Activated CD8-positive, alpha-beta T cell treated with anti-CD3 and anti-CD28 coated beads for 36 hours (primary cell): Measurements from ENCODE around the gene CLASRP. TPM values are rescaled to one million over a fixed set of nuclear protein-coding genes. Genes with fewer than 3 reads are reported as not detected.
A peak's percentile ranks its signal among the peaks of the same experiment; 100 is the strongest.

Source experiments
- ATAC-seq: fragments of 200-7000 bp; cut with Tn5 transposase; one replicate; pipeline ENCODE4 v1.10.0; 2021; ENCODE audit warnings: mild to moderate bottlenecking, moderate library complexity
- CTCF ChIA-PET: fragments of 350-600 bp; sonication (Branson Sonifier 250); formaldehyde crosslinking; loops from one replicate; lab custom pipeline; 2021; ENCODE audit warnings: antibody characterized with exemption; lab: Charles Lee
- POLR2A ChIA-PET: fragments of 350-600 bp; sonication (Branson Sonifier 250); formaldehyde crosslinking; loops from one replicate; lab custom pipeline; 2021; ENCODE audit warnings: antibody characterized with exemption; lab: Charles Lee
- DNase-seq: peaks from one replicate; pipeline ENCODE4 v3.0.0-alpha.2; 2020
- H3K27ac Mint-ChIP-seq: one replicate; pipeline ENCODE4 v1.8.0; 2021; ENCODE audit warnings: mild to moderate bottlenecking, mixed read lengths
- H3K27me3 Mint-ChIP-seq: one replicate; pipeline ENCODE4 v1.8.0; 2021; ENCODE audit warnings: mixed read lengths
- H3K36me3 Mint-ChIP-seq: one replicate; pipeline ENCODE4 v1.8.0; 2021; ENCODE audit warnings: low read depth, mixed read lengths
- H3K4me1 Mint-ChIP-seq: one replicate; pipeline ENCODE4 v1.8.0; 2021; ENCODE audit warnings: low read depth, mixed read lengths
- H3K4me3 Mint-ChIP-seq: one replicate; pipeline ENCODE4 v1.8.0; 2021; ENCODE audit warnings: mild to moderate bottlenecking, moderate library complexity, mixed read lengths
- H3K9me3 Mint-ChIP-seq: one replicate; pipeline ENCODE4 v1.8.0; 2021; ENCODE audit warnings: mixed read lengths
- intact Hi-C: fragments of 100-400 bp; cut with micrococcal nuclease; formaldehyde crosslinking; loops from one replicate; pipeline ENCODE4 v1.10.0; 2022
- total RNA-seq, 2 experiments: library from RNA; stranded (reverse); gene quantifications; one replicate each; pipeline ENCODE4 v1.2.3, GENCODE V29; 2021
- TF ChIP-seq, protein P1 (sequence below): fragments of 200-600 bp; IDR thresholded peaks from one replicate; pipeline ENCODE4 v1.8.0; 2022; ENCODE audit warnings: antibody characterized with exemption, mild to moderate bottlenecking

Gene CLASRP
- total RNA-seq, 2 experiments from 2014 or later, result 72.7 to 80.5 TPM

DNA sequence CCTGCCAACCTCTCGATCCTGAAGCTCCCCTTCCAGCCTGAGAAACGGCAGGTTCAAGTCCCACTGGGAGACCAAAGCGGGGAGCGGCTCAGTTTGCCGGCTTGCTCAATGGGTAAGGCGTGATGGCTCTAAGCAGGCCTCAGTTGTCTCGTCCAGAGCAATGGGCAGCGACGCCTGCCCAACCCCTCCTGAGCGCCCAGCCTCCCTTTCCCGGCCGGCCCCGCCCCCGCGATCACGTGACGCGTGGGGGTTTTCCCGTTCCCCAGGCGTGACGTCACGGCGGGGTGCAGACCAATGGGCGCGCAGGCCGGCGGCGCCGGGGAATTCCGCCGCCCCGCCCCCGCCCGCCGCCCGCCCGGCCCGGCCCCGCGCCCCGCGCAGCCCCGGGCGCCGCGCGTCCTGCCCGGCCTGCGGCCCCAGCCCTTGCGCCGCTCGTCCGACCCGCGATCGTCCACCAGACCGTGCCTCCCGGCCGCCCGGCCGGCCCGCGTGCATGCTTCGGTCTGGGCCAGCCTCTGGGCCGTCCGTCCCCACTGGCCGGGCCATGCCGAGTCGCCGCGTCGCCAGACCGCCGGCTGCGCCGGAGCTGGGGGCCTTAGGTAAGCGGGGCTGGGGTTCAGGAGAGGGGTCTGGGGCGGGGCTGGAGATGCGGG is 37.6 kb upstream of the CLASRP start, which contains the start of gene RELB:
TSS of gene RELB (plus strand) at position 378 of the 653 bp plus-strand sequence. CDS start at position 494, 116 bp downstream.
- POLR2A ChIA-PET, result interaction anchor here (0.6 to 2.2 kb wide), 13 partner anchors 12 to 252 kb away, joined by 3 to 7 read pairs (median 3); partner anchors contain the start of genes BLOC1S3, GEMIN7, PPP1R37 and TRAPPC6A
- peaks cover 18% of the 10 kb centered on the region for H3K4me1 Mint-ChIP-seq
- H3K9me3 Mint-ChIP-seq, result no peaks in the 10 kb centered on the region
- ATAC-seq (peak; percentile 40), DNase-seq (peak; percentile 94)
- intact Hi-C loops, result no loop called here
- H3K27ac Mint-ChIP-seq, result peak within 1 kb of the TSS; percentile 98
- peak within 1 kb of the TSS; percentile 91 for H3K4me3 Mint-ChIP-seq
- H3K36me3 Mint-ChIP-seq, result peaks cover 10% of the 10 kb centered on the region
- TF ChIP-seq, protein P1, sequence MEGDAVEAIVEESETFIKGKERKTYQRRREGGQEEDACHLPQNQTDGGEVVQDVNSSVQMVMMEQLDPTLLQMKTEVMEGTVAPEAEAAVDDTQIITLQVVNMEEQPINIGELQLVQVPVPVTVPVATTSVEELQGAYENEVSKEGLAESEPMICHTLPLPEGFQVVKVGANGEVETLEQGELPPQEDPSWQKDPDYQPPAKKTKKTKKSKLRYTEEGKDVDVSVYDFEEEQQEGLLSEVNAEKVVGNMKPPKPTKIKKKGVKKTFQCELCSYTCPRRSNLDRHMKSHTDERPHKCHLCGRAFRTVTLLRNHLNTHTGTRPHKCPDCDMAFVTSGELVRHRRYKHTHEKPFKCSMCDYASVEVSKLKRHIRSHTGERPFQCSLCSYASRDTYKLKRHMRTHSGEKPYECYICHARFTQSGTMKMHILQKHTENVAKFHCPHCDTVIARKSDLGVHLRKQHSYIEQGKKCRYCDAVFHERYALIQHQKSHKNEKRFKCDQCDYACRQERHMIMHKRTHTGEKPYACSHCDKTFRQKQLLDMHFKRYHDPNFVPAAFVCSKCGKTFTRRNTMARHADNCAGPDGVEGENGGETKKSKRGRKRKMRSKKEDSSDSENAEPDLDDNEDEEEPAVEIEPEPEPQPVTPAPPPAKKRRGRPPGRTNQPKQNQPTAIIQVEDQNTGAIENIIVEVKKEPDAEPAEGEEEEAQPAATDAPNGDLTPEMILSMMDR, result no peak
- no peaks in the 10 kb centered on the region for H3K27me3 Mint-ChIP-seq
- CTCF ChIA-PET, result interaction anchor here (1.0 to 1.4 kb wide), 3 partner anchors 12 to 56 kb away, joined by 3 to 5 read pairs (median 3); no protein-coding TSS in a partner anchor

DNA sequence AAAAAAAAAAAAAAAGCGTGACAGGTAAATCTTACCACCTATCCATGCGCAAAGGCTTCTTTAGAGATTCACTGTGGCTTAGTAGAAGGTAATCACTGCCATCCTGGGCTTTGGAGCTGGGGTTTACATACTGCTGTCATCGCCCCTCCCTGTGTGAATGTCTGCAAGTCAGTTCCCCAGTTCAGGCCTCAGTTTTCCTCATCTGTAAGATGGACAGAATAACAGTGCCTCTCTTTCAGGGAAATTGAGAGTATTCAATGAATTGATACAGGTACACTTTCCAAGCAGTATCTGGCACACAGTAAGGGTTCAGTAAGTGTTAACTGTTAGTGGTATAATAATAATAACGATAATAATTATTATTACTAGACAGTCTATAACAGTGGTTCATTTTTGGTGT is 35.4 kb upstream of the CLASRP start:
- no peak for DNase-seq
- Mint-ChIP-seq H3K27me3 (no peaks in the 10 kb centered on the region), H3K4me1 (peaks cover 20% of the 10 kb centered on the region), H3K4me3 (no peak overlapping the region), H3K36me3 (peaks cover 19% of the 10 kb centered on the region), H3K9me3 (no peaks in the 10 kb centered on the region), H3K27ac (no peak overlapping the region)
- no peak for ATAC-seq
- intact Hi-C loops, result no loop called here
- TF ChIP-seq, protein P1, result no peak
- POLR2A ChIA-PET, result interaction anchor here (1.0 kb wide), 2 partner anchors 46 to 99 kb away, joined by 3 read pairs; no protein-coding TSS in a partner anchor
- CTCF ChIA-PET, result no interaction called here

DNA sequence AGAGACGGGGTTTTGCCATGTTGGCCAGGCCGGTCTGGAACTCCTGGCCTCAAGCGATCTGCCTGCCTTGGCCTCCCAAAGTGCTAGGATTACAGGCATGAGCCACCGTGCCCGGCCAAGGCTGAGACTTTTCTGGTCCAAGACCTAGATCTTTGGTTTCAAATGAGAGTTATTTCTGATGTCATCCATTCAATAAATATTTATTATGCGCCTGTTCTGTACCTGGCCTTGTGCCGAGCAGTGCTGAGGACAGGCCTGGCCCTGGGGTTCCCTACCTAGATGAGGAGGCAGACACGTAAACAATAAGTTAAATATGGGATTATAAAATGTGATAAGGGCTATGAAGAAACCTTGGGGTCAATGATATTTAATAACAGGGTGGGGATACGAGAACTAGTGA is 33.1 kb upstream of the CLASRP start:
- Mint-ChIP-seq H3K4me3 (no peak overlapping the region), H3K27ac (no peak overlapping the region), H3K27me3 (no peaks in the 10 kb centered on the region), H3K36me3 (peaks cover 25% of the 10 kb centered on the region), H3K9me3 (no peaks in the 10 kb centered on the region), H3K4me1 (peaks cover 18% of the 10 kb centered on the region)
- intact Hi-C loops, result no loop called here
- ATAC-seq, result no peak
- no peak for DNase-seq
- ChIA-PET CTCF (no interaction called here), POLR2A (no interaction called here)
- TF ChIP-seq, protein P1, result no peak

DNA sequence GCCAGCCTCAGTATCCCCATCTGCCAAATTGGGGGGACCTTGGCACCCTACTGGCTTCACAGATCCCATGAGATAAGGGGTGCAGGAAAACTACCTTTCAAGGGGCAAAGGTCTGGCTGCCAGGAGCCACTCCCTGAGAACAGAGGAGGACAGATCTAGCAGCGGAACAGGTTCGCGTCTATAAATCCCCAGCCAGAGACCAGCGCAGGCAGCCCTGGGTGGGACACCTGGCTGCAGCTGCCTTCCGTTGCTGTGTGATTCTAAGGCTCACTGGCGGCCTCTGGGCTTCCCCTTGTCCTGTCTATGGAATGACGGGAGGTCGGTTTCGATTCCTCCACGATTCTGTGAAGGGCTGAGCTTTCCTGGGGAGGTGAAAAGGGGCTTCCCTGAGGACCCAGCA is 30.3 kb upstream of the CLASRP start:
- ATAC-seq, result no peak
- no peak overlapping the region for H3K27ac Mint-ChIP-seq
- CTCF ChIA-PET, result no interaction called here

More for the DNA sequence above, 30.3 kb upstream of the CLASRP start:
- TF ChIP-seq, protein P1, result no peak
- H3K4me1 Mint-ChIP-seq, result peaks cover 7% of the 10 kb centered on the region
- peaks cover 25% of the 10 kb centered on the region for H3K36me3 Mint-ChIP-seq
- intact Hi-C loops, result no loop called here
- H3K27me3 Mint-ChIP-seq, result no peaks in the 10 kb centered on the region
- no peak for DNase-seq
- H3K9me3 Mint-ChIP-seq, result no peaks in the 10 kb centered on the region
- no peak overlapping the region for H3K4me3 Mint-ChIP-seq
- POLR2A ChIA-PET, result no interaction called here
